Measurements from ENCODE around the gene SMAD3.

SMAD3 gene

GRCh38 chr15:67097930-67098740 lies 32.7 kb downstream of the SMAD3 start:
- Mint-ChIP-seq H3K4me3 (peak overlapping the region; percentile 57), H3K36me3 (peaks cover 10% of the 10 kb centered on the region), H3K27me3 (no peaks in the 10 kb centered on the region), H3K4me1 (peaks cover 46% of the 10 kb centered on the region), H3K9me3 (no peaks in the 10 kb centered on the region), H3K27ac (no peak overlapping the region)
- no peak for DNase-seq (ENCODE audit: low spot score in 2 of 2)
- no peak for ATAC-seq (ENCODE audit: low read depth)

GRCh38 chr15:67098768-67099282 lies 33.4 kb downstream of the SMAD3 start:
- no peaks in the 10 kb centered on the region for H3K9me3 Mint-ChIP-seq
- no peak overlapping the region for H3K27ac Mint-ChIP-seq
- H3K36me3 Mint-ChIP-seq, result peaks cover 10% of the 10 kb centered on the region
- DNase-seq (ENCODE audit: low spot score in 2 of 2) (no peak), ATAC-seq (ENCODE audit: low read depth) (no peak)
- no peaks in the 10 kb centered on the region for H3K27me3 Mint-ChIP-seq
- H3K4me3 Mint-ChIP-seq, result peak overlapping the region; percentile 57
- H3K4me1 Mint-ChIP-seq, result peaks cover 39% of the 10 kb centered on the region

- peaks cover 10% of the 10 kb centered on the region for H3K36me3 Mint-ChIP-seq
- H3K9me3 Mint-ChIP-seq, result no peaks in the 10 kb centered on the region
- peaks cover 36% of the 10 kb centered on the region for H3K4me1 Mint-ChIP-seq
- H3K27me3 Mint-ChIP-seq, result no peaks in the 10 kb centered on the region
- no peak overlapping the region for H3K27ac Mint-ChIP-seq
- ATAC-seq (ENCODE audit: low read depth) (no peak), DNase-seq (ENCODE audit: low spot score in 2 of 2) (no peak)
- H3K4me3 Mint-ChIP-seq, result no peak overlapping the region
Measured at GRCh38 chr15:67100124-67100791, 34.9 kb downstream of the SMAD3 start.

- peak; percentile 89 for ATAC-seq (ENCODE audit: low read depth)
- Mint-ChIP-seq H3K27me3 (no peaks in the 10 kb centered on the region), H3K4me3 (no peak overlapping the region), H3K36me3 (peaks cover 13% of the 10 kb centered on the region), H3K27ac (no peak overlapping the region), H3K9me3 (no peaks in the 10 kb centered on the region), H3K4me1 (peaks cover 40% of the 10 kb centered on the region)
- DNase-seq (ENCODE audit: low spot score in 2 of 2), result peak in 1 of 2 donors; percentile 46
Measured at GRCh38 chr15:67100801-67101581, 35.6 kb downstream of the SMAD3 start.

GRCh38 chr15:67101911-67102598 lies 36.7 kb downstream of the SMAD3 start:
- ATAC-seq (ENCODE audit: low read depth), result no peak
- Mint-ChIP-seq H3K4me3 (no peak overlapping the region), H3K4me1 (peaks cover 41% of the 10 kb centered on the region), H3K27me3 (no peaks in the 10 kb centered on the region), H3K36me3 (peaks cover 15% of the 10 kb centered on the region), H3K9me3 (no peaks in the 10 kb centered on the region), H3K27ac (no peak overlapping the region)
- DNase-seq (ENCODE audit: low spot score in 2 of 2), result no peak

- no peak for DNase-seq (ENCODE audit: low spot score in 2 of 2)
- no peak for ATAC-seq (ENCODE audit: low read depth)
- Mint-ChIP-seq H3K9me3 (no peaks in the 10 kb centered on the region), H3K27ac (no peak overlapping the region), H3K4me1 (peaks cover 42% of the 10 kb centered on the region), H3K36me3 (peaks cover 10% of the 10 kb centered on the region), H3K4me3 (no peak overlapping the region), H3K27me3 (no peaks in the 10 kb centered on the region)
Measured at GRCh38 chr15:67102599-67102929, 37.2 kb downstream of the SMAD3 start.

- Mint-ChIP-seq H3K27ac (no peak overlapping the region), H3K4me3 (no peak overlapping the region), H3K4me1 (peaks cover 41% of the 10 kb centered on the region), H3K27me3 (no peaks in the 10 kb centered on the region), H3K9me3 (no peaks in the 10 kb centered on the region), H3K36me3 (peaks cover 10% of the 10 kb centered on the region)
- ATAC-seq (ENCODE audit: low read depth) (no peak), DNase-seq (ENCODE audit: low spot score in 2 of 2) (no peak)
Measured at GRCh38 chr15:67103021-67103420, 37.6 kb downstream of the SMAD3 start.

GRCh38 chr15:67103432-67103831 lies 38.0 kb downstream of the SMAD3 start:
- DNase-seq (ENCODE audit: low spot score in 2 of 2) (no peak), ATAC-seq (ENCODE audit: low read depth) (no peak)
- Mint-ChIP-seq H3K4me1 (peaks cover 43% of the 10 kb centered on the region), H3K9me3 (no peaks in the 10 kb centered on the region), H3K27ac (no peak overlapping the region), H3K36me3 (peaks cover 12% of the 10 kb centered on the region), H3K4me3 (no peak overlapping the region), H3K27me3 (no peaks in the 10 kb centered on the region)

- Mint-ChIP-seq H3K36me3 (peaks cover 14% of the 10 kb centered on the region), H3K27me3 (no peaks in the 10 kb centered on the region), H3K9me3 (no peaks in the 10 kb centered on the region), H3K27ac (no peak overlapping the region), H3K4me1 (peaks cover 43% of the 10 kb centered on the region), H3K4me3 (no peak overlapping the region)
- ATAC-seq (ENCODE audit: low read depth) (no peak), DNase-seq (ENCODE audit: low spot score in 2 of 2) (no peak)
Measured at GRCh38 chr15:67103869-67104268, 38.5 kb downstream of the SMAD3 start.

- DNase-seq (ENCODE audit: low spot score in 2 of 2), result no peak
- no peaks in the 10 kb centered on the region for H3K9me3 Mint-ChIP-seq
- H3K27ac Mint-ChIP-seq, result no peak overlapping the region
- ATAC-seq (ENCODE audit: low read depth), result no peak
- peaks cover 44% of the 10 kb centered on the region for H3K4me1 Mint-ChIP-seq
- H3K36me3 Mint-ChIP-seq, result peaks cover 14% of the 10 kb centered on the region
- H3K4me3 Mint-ChIP-seq, result no peak overlapping the region
- no peaks in the 10 kb centered on the region for H3K27me3 Mint-ChIP-seq
Measured at GRCh38 chr15:67104510-67104909, 39.1 kb downstream of the SMAD3 start.

- no peaks in the 10 kb centered on the region for H3K27me3 Mint-ChIP-seq
- H3K27ac Mint-ChIP-seq, result no peak overlapping the region
- H3K4me3 Mint-ChIP-seq, result no peak overlapping the region
- H3K36me3 Mint-ChIP-seq, result peaks cover 14% of the 10 kb centered on the region
- ATAC-seq (ENCODE audit: low read depth) (no peak), DNase-seq (ENCODE audit: low spot score in 2 of 2) (no peak)
- peaks cover 47% of the 10 kb centered on the region for H3K4me1 Mint-ChIP-seq
- H3K9me3 Mint-ChIP-seq, result no peaks in the 10 kb centered on the region
Measured at GRCh38 chr15:67105065-67105951, 39.9 kb downstream of the SMAD3 start.

GRCh38 chr15:67105991-67106763 lies 40.8 kb downstream of the SMAD3 start:
- Mint-ChIP-seq H3K27me3 (no peaks in the 10 kb centered on the region), H3K4me1 (peaks cover 54% of the 10 kb centered on the region), H3K4me3 (no peak overlapping the region), H3K36me3 (peaks cover 16% of the 10 kb centered on the region), H3K27ac (no peak overlapping the region), H3K9me3 (peaks cover 2% of the 10 kb centered on the region)
- DNase-seq (ENCODE audit: low spot score in 2 of 2), result no peak
- ATAC-seq (ENCODE audit: low read depth), result no peak
